Loucy (cell line): ENCODE measurements around the gene DUS4L.

Source experiments
- EZH2phosphoT487 ChIP-seq: fragments of 200-600 bp; IDR thresholded peaks from 2 replicates; pipeline ENCODE4 v1.6.1; 2018; ENCODE audit warnings: antibody characterized with exemption, mild to moderate bottlenecking, moderate library complexity, borderline replicate concordance
- TF ChIP-seq, protein P1 (sequence below): fragments of 200-600 bp; sonication (generic); conservative IDR thresholded peaks from 2 replicates; pipeline ENCODE4 v1.5.1; 2014; ENCODE audit warnings: mild to moderate bottlenecking, antibody characterized with exemption, low read length

DNA sequence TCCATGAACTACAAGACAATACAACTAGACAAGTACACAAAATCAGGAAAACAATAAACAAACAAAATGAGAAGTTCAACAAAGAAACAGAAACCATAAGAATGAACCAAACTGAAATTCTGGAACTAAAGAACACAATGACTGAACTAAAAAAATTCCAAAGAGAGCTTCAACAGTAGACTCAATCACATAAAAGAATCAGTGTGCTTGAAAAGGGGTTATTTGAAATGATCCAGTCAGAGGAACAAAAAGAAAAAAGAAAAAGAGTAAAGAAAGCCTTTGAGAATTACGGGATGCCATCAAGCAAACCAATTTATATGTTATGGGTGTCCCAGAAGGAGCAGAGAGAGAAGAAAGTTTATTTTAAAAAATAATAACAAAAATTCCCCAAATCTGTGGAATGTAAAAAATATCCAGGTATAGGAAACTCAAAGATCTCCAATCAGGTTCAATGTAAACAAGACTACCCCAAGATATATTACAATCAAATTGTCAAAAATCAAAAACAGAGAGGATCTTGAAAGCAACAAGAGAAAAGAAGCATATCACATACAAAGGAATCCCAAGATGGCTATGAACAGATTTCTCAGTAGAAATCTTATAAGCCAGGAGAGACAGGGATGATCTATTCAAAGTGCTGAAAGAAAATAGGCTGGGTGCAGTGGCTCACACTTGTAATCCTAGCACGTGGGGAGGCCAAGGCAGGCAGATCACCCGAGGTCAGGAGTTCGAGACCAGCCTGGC lies 18.8 kb upstream of the DUS4L start:
- TF ChIP-seq, protein P1, sequence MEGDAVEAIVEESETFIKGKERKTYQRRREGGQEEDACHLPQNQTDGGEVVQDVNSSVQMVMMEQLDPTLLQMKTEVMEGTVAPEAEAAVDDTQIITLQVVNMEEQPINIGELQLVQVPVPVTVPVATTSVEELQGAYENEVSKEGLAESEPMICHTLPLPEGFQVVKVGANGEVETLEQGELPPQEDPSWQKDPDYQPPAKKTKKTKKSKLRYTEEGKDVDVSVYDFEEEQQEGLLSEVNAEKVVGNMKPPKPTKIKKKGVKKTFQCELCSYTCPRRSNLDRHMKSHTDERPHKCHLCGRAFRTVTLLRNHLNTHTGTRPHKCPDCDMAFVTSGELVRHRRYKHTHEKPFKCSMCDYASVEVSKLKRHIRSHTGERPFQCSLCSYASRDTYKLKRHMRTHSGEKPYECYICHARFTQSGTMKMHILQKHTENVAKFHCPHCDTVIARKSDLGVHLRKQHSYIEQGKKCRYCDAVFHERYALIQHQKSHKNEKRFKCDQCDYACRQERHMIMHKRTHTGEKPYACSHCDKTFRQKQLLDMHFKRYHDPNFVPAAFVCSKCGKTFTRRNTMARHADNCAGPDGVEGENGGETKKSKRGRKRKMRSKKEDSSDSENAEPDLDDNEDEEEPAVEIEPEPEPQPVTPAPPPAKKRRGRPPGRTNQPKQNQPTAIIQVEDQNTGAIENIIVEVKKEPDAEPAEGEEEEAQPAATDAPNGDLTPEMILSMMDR: no peak
- TF ChIP-seq EZH2phosphoT487: no peak
